Endometrial microvascular endothelial cells (primary cell): ENCODE measurements around the gene NEURL4. TPM values are rescaled to one million over a fixed set of nuclear protein-coding genes. Genes with fewer than 3 reads are reported as not detected.
"Not testable (repeated sequence)": the region's sequence is repeated elsewhere in the genome, so short reads cannot be mapped to it uniquely, and the experiment has no call there.

Experiments used
- in situ Hi-C: cut with HindIII; loops from 2 replicates; pipeline ENCODE4 v1.10.0; 2017; ENCODE audit warnings: low sequenced_read_pairs, low pct_unique_long_range_greater_than_20kb; ENCODE audit errors: inconsistent ontology term
- total RNA-seq: library from RNA; depleted of rRNA; stranded (reverse); fragments of >200 nt; gene quantifications from one replicate; pipeline ENCODE4 v1.2.3, GENCODE V29; 2015; ENCODE audit errors: inconsistent ontology term

Gene NEURL4
- total RNA-seq, 1 donor from 2014 or later, result 15.1 TPM

- in situ Hi-C loops, result no loop called here
Observed at GRCh38 chr17:7348478-7349242, 19.5 kb upstream of the NEURL4 start.

- in situ Hi-C loops, result no loop called here
Observed at GRCh38 chr17:7347630-7348477, 18.7 kb upstream of the NEURL4 start.

DNA sequence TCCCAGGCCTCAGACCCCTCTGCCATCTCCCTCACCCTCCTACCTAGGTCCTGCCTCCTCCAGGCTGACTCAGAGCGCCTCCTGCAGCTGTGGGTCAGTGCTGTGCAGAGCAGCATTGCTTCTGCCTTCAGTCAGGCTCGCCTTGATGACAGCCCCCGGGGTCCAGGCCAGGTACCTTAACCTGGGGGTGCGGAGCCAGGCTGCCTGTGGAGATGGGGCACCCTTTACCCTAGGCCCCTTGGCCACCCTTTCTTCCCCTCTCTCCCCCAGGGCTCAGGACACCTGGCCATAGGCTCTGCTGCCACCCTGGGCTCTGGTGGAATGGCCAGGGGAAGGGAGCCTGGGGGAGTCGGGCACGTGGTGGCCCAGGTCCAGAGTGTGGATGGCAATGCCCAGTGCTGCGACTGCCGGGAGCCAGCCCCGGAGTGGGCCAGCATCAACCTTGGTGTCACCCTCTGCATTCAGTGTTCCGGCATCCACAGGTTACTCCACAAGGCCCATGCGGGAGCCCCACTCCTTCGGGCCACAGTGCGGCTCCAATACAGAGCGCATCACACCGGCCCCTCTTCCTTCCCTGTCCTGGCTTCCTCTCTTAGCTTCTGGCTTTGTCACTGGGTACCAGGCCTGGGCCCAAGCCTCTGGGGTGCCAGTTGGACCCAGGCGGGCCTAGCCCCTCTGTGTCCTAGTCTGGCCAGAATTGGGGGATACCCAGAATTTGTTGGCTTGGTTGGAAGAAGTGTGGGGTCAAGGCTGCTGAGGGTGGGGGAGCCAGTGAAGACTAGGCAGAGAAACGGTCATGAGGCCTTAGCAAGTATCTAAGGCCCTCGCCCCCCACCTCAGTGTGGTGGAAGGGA lies 17.9 kb upstream of the NEURL4 start:
- in situ Hi-C loops, result no loop called here

DNA sequence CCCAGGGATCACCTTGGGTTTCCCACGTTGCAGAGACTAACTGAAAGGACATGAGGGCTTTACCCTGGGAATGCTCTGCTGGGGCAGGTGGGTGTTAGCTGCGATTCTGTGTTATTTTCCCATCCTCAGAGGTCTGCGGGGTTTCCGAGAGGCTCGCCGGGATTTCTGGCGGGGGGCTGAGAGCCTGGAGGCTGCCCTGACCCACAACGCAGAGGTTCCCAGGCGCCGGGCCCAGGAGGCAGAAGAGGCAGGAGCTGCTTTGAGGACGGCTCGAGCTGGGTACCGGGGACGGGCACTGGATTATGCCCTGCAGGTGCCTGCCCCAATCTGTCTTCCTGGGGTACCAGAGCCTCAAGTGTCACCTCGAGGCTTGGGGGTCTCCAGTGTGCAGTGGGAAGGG lies 14.1 kb upstream of the NEURL4 start:
- in situ Hi-C loops, result no loop called here

DNA sequence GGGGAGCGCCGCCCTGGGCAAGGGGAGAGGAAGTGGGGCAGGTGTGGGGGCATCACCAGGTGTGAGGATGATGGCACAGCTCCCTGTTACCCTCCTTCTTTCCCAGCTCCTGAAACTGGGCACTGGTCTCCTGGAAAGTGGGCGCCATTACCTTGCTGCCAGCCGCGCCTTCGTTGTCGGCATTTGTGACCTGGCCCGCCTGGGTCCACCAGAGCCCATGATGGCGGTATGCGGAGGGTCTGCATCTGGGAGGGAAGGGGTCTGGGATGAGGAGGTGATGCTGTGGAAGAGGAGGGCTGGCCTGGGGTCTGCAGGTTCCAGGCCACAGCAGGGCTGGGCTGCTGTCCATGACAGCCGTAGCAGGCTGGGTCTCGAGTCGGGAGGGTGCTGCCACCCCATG lies 12.7 kb upstream of the NEURL4 start:
- in situ Hi-C loops, result no loop called here

DNA sequence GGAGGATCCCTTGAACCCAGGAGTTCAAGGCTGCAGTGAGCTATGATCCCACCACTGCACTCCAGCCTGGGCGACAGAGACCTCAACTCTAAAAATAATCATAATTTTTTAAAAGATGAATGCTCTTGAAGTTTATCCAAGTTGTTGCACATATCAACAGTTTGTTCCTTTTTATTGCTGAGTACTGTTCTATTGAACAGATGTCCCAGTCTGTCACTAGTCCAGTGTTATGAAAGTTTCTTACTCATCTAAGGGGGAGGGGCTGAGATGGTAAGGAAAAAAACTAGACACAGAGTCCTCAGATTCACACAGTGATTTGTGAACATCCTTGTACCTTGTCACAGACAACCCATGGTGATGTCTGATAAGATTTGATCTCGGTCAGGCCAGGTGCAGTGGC lies 11.0 kb upstream of the NEURL4 start:
- in situ Hi-C loops, result no loop called here

DNA sequence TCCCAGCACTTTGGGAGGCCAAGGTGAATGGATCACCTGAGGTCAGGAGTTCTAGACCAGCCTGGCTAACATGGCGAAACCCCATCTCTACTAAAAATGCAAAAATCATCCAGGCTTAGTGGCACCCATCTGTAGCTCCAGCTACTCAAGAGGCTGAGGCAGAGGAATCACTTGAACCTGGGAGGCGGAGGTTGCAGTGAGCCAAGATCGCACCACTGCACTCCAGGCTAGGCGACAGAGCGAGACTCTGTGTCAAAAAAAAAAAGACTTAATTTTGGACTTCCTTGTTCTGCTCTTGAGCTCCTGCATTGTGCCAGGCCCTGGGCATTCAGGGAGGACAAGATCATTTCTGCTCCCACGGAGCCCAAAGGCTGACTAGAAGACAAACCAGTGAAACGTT lies 8.5 kb upstream of the NEURL4 start:
- in situ Hi-C loops, result not testable (repeated sequence)

DNA sequence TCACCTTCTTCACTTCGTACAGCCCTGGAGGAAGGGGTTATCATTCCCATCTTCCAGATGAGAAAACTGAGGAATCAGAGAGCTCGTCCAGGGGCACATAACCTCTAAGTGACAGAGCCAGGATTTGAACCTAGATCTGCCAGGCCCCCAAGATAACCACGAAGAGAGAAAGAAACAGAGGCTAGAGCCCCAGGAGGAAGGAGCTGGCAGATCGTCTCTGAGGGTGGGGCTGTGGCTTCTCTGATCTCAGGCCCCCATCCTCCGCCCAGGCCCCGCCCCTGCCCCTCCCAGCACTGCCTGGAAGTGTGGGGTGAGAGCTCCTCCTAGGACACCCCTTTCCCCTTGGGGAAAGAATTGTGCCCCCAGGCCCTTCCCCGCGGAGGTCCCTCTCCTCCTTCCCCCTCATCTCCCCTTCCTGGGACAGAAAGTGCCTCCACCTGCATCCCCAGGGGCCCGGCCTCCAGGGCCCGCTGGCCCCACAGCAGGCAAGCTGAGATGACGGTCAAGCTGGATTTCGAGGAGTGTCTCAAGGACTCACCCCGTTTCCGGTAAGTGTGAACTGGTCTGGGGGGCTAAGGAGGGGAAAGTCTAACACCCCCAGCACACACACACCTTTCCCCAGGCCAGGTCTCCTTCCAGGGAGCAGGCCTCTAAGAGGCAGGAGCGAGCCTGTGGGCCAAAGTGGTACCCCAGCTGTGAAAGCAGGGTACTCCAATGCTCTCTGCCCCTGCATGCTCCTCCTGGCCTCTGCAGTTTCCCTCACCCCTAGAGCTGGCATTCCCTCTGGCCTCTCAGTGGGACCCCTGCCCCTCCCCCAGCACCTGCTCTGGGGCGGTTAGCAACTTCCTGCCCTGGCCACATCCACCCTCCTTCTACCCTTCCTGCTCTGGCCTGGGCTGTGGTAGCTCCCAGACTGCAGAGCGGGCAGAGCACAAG lies 7.4 kb upstream of the NEURL4 start, which contains the start of gene ACAP1:
TSS of gene ACAP1 (plus strand) at position 290 of the 936 bp plus-strand sequence. CDS start at position 496, 206 bp downstream.
- in situ Hi-C loops, result no loop called here

DNA sequence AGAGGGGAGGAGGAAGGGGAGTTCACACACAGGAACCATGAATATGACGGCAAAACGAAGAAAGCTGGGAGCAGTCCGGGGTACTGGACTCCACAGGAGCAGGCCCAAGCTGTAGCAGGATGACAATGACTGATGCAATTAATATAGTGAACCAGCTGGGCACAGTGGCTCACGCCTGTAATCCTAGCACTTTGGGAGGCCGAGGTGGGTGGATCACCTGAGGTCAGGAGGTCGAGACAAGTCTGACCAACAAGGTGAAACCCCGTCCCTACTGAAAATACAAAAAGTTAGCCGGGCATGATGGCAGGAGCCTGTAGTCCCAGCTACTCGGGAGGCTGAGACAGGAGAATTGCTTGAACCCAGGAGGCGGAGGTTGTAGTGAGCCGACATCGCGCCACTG lies 6.6 kb upstream of the NEURL4 start:
- in situ Hi-C loops, result not testable (repeated sequence)

DNA sequence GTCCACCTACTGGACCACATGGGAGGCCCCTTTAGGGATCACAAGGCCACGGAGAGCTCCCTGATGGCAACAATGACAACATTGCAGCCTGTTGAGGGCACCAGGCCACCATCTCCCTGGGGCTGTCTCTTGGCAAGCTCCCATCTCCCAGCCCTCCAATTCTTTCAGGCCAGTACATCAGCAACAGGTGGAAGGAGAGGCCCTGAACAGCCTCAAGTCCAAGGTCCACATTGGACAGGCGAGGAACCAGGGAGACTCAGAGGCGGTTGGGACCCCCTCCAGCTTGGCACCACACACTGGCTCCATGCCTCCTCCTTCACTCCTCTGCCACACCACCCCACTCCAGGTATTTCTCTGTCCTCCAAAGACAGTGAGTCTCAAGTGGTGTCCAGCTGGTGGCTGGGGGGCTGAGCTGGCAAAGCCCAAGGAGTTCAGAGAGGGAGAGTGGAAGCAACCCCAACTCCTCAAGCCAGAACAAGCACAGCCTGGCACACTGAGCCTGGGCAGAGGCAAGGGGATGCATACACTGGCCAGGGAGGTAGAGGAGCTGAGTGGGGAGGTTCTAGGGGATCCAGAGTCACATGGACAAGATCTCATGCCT lies 5.9 kb upstream of the NEURL4 start:
- in situ Hi-C loops, result no loop called here

DNA sequence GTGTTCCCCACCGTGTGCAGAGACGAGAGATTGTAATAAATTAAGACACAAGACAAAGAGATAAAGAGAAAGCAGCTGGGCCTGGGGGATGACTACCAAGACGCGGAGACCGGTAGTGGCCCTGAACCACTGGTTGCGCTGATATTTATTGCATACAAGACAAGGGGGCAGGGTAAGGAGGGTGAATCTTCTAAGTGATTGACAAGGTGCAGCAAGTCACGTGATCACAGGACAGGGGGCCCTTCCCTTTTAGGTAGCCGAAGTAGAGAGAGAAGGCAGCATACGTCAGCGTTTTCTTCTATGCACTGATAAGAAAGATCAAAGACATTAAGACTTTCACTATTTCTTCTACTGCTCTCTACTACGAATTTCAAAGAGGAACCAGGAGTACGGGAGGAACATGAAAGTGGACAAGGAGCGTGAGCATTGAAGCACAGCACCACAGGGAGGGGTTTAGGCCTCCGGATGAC lies 3.5 kb upstream of the NEURL4 start:
- in situ Hi-C loops, result not testable (repeated sequence)

DNA sequence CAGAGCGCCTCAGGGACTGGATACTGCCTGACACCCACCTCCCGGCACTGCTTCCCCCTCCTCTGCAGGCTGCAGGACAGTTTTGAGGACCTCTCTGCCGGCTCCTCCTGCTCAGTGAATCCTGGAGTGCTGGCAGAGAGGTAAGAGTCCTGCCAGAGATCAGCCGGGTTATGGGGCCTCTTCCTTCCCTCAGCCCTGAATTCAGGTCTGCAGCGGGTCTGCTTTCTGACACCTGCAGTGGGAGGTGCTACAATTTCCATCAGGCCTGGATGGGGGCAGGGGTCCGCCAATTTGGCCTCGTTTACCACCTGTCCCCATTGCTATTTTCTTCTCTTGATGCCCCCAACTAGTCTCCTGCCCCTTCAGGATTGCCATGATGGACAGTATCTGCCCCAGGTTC lies 3.0 kb upstream of the NEURL4 start:
- in situ Hi-C loops, result no loop called here

- in situ Hi-C loops, result no loop called here
Observed at GRCh38 chr17:7330638-7331015, 1.5 kb upstream of the NEURL4 start.

- in situ Hi-C loops, result no loop called here
Observed at GRCh38 chr17:7329997-7330637, 982 bp upstream of the NEURL4 start.

GRCh38 chr17:7329374-7329996 lies 350 bp upstream of the NEURL4 start:
- in situ Hi-C loops, result no loop called here

- in situ Hi-C loops, result no loop called here
Observed at GRCh38 chr17:7328009-7328408, 1.1 kb downstream of the NEURL4 start.

GRCh38 chr17:7327501-7327900 lies 1.6 kb downstream of the NEURL4 start:
- in situ Hi-C loops, result no loop called here
